ENCODE data around the gene POLN.

- TF ChIP-seq, protein P1, sequence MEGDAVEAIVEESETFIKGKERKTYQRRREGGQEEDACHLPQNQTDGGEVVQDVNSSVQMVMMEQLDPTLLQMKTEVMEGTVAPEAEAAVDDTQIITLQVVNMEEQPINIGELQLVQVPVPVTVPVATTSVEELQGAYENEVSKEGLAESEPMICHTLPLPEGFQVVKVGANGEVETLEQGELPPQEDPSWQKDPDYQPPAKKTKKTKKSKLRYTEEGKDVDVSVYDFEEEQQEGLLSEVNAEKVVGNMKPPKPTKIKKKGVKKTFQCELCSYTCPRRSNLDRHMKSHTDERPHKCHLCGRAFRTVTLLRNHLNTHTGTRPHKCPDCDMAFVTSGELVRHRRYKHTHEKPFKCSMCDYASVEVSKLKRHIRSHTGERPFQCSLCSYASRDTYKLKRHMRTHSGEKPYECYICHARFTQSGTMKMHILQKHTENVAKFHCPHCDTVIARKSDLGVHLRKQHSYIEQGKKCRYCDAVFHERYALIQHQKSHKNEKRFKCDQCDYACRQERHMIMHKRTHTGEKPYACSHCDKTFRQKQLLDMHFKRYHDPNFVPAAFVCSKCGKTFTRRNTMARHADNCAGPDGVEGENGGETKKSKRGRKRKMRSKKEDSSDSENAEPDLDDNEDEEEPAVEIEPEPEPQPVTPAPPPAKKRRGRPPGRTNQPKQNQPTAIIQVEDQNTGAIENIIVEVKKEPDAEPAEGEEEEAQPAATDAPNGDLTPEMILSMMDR (conservative IDR thresholded peaks at IDR 0.05; ENCODE audit: low read depth, low read length) = no peak
- TF ChIP-seq POLR2A (IDR thresholded peaks at IDR 0.05; ENCODE audit: low read depth, low read length) (no peak), CEBPB (IDR thresholded peaks at IDR 0.05; ENCODE audit: low read depth, low read length) (no peak), MXI1 (IDR thresholded peaks at IDR 0.05; ENCODE audit: borderline replicate concordance, low read depth, low read length) (no peak), RFX5 (IDR thresholded peaks at IDR 0.05; ENCODE audit: low read depth, low read length) (no peak), RAD21 (IDR thresholded peaks at IDR 0.05; ENCODE audit: low read length) (no peak), BHLHE40 (IDR thresholded peaks at IDR 0.05; ENCODE audit: low read depth, low read length) (no peak)
- TF ChIP-seq, protein P2, sequence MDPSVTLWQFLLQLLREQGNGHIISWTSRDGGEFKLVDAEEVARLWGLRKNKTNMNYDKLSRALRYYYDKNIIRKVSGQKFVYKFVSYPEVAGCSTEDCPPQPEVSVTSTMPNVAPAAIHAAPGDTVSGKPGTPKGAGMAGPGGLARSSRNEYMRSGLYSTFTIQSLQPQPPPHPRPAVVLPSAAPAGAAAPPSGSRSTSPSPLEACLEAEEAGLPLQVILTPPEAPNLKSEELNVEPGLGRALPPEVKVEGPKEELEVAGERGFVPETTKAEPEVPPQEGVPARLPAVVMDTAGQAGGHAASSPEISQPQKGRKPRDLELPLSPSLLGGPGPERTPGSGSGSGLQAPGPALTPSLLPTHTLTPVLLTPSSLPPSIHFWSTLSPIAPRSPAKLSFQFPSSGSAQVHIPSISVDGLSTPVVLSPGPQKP (IDR thresholded peaks at IDR 0.05; ENCODE audit: borderline replicate concordance, low read depth, low read length) = no peak
These were observed 195.6 kb downstream of the POLN start for GRCh38 chr4:2046031-2046961.

All from IMR-90 (cell line).